Measurements from ENCODE around the gene ANKRD22. TPM values are rescaled to one million over a fixed set of nuclear protein-coding genes. Genes with fewer than 3 reads are reported as not detected.

ANKRD22 gene
- total and polyA plus RNA-seq, 10 of the 15 experiments (the other 5 are each of a cell fraction or from before 2014, with no cell fraction given) = 0.30 to 1.3 (median 0.71) TPM

GRCh38 chr10:88858491-88858890, 6.8 kb upstream of the ANKRD22 start:
- Histone ChIP-seq H3K9ac (ENCODE audit: control insufficient read depth, insufficient read depth, low read length) (no peak overlapping the region), H3K36me3 (ENCODE audit: control insufficient read depth in 2 of 2, insufficient read depth in 2 of 2, low read length in 1 of 2) (no peaks in the 10 kb centered on the region), H3K4me3 (no peak overlapping the region), H3K27me3 (replicated peaks in 1 of 2; ENCODE audit: control insufficient read depth in 2 of 2, insufficient read depth in 2 of 2, low read length in 1 of 2) (no peaks in the 10 kb centered on the region), H3K27ac (ENCODE audit: control insufficient read depth, insufficient read depth) (no peak overlapping the region), H3K79me2 (ENCODE audit: control insufficient read depth, insufficient read depth, low read length) (no peaks in the 10 kb centered on the region), H2AFZ (ENCODE audit: control insufficient read depth, low read depth, low read length) (no peak overlapping the region), H4K20me1 (ENCODE audit: control insufficient read depth, insufficient read depth) (no peaks in the 10 kb centered on the region), H3K9me3 (replicated peaks; ENCODE audit: control insufficient read depth, insufficient read depth, low read length) (no peaks in the 10 kb centered on the region), H3K4me2 (ENCODE audit: control insufficient read depth, insufficient read depth) (no peak overlapping the region), H3K4me1 (ENCODE audit: control insufficient read depth, insufficient read depth, low read length) (no peaks in the 10 kb centered on the region)
- RAD21 ChIA-PET (ENCODE audit: unreplicated experiment) = interaction anchor here (2.0 kb wide), 1 partner anchor 22 kb away, joined by 6 read pairs; no protein-coding TSS in a partner anchor
- intact Hi-C loops (cut with micrococcal nuclease; ENCODE audit: unreplicated experiment) (no loop called here), in situ Hi-C loops (cut with MboI) (no loop called here)
- FAIRE-seq = no peak
- no peak for DNase-seq (ENCODE audit: low read depth, low spot score)
- CTCF ChIA-PET = interaction anchor here (3.8 kb wide), 1 partner anchor 23 kb away, joined by 27 read pairs; no protein-coding TSS in a partner anchor
- SMC1A ChIA-PET (ENCODE audit: uncharacterized antibody, unreplicated experiment) = interaction anchor here (0.8 to 4.1 kb wide), 3 partner anchors 12 to 70 kb away, joined by 3 to 19 read pairs (median 4); no protein-coding TSS in a partner anchor
- BruUV-seq (replicated peaks) = no TSS peak
- 0% methylated on average over 2 of the region's 2 CpGs for WGBS (ENCODE audit: insufficient coverage, insufficient replicate concordance, low lambda C conversion rate, missing lambda C conversion rate)
- POLR2A ChIA-PET = no interaction called here
- ATAC-seq = no peak
- TF ChIP-seq PRDM15 (CRISPR knock-in tag; IDR thresholded peaks at IDR 0.05) (no peak), BCL3 (IDR thresholded peaks at IDR 0.05; ENCODE audit: borderline replicate concordance, insufficient read depth, low read depth, low read length, poor library complexity, severe bottlenecking) (peak; percentile 35)

Measured in GM12878 (cell line).